Posterior vena cava (tissue), 2 donors: Measurements from ENCODE around the gene COL25A1. TPM values are rescaled to one million over a fixed set of nuclear protein-coding genes. Genes with fewer than 3 reads are reported as not detected.
"Not testable (repeated sequence)": the region's sequence is repeated elsewhere in the genome, so short reads cannot be mapped to it uniquely, and the experiment has no call there.

Experiments used
- DNase-seq: peaks from one replicate; pipeline ENCODE4 v3.0.0-alpha.2; 2020; ENCODE audit warnings: low spot score
- intact Hi-C, 2 donors: fragments of 100-400 bp; cut with DNase I; formaldehyde crosslinking; loops; one replicate each; pipeline versions ENCODE4 v1.14.1 to v1.14.2; 2022 to 2023
- total RNA-seq, 2 donors: library from RNA; stranded (reverse); fragmentation: NEBNext Ultra II Directional; extraction: Animal tissue kit (Norgen Biotek cat#: 25700); gene quantifications; one replicate each; pipeline ENCODE4 v1.2.1, GENCODE V29; 2021
- donor health status: DM: yes; HTN: yes; CAD: no.
- donor health status: DM: yes; HTN: yes; CAD: no.

Gene COL25A1
- total RNA-seq, 2 donors from 2014 or later = 1.0 to 1.1 TPM

GRCh38 chr4:108903464-108904221, 398.8 kb downstream of the COL25A1 start:
- intact Hi-C loops = no loop called here
- no peak for DNase-seq

- DNase-seq = no peak
- intact Hi-C loops = no loop called here
Observed at GRCh38 chr4:108902769-108903168, 399.7 kb downstream of the COL25A1 start.

DNA sequence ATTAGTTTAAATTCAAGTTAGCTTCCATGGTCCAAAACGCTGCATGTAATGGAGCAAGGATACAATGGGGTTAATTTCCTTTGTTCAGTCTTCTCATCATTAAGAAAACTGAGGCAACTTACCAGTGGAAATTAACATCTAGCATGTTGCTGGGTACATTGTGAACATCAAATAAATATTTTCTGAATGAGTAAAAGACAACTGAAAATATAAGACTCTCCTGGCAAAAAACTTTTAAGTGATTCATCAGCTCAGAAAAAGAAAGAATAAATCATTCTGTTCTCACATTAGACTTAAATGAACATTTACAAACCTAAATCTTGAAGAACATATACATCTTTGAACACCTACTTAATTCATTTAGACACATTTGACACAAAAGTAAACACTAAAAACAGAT, 401.2 kb downstream of the COL25A1 start:
- DNase-seq = no peak
- intact Hi-C loops = no loop called here

DNA sequence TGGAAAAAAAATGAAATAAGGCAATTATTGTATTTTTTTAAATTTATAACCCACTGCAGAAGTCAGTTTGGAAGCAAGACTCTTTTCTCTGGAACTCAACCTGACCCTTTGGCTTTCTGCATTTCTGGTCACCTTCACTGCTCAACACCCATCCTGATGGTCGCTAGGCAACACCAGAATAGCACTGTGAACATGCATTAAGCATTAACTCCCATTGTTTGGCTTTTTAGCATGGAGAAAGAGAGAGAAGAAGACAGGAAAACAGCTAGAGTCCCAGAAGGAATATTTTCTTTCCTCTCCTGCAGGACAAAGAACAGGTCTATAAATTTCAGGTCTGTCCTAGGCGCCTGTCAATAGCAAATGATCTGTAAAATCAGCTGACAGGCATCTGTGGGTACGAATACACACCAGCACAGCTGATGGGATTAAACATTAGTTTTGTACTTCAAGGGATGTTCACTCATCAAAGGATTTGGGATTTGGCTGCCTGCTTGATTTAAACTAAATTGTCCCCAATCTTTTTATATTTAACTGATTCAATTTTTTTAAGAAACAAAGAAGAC, 402.4 kb downstream of the COL25A1 start:
- no peak for DNase-seq

DNA sequence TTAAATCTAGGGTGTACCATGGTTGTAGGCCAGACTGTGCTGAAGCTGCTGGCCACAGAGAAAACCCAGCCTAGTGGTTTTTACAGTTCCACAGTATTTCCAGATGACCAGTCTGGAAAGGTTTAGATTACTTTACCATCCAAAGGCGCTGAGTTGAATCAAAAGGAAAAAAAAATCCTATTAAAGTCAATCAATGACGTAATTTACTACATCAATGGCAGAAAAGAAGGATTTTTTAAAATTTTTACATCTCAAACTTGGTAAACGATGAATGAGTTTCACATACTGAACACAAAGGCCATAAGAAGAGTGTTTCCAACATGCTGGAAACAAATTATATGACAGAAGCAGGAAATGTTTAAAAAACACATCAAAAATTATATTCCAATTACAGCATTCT, 409.0 kb downstream of the COL25A1 start:
- intact Hi-C loops = no loop called here
- no peak for DNase-seq

More for the DNA sequence above, 402.4 kb downstream of the COL25A1 start:
- intact Hi-C loops = no loop called here

- intact Hi-C loops = no loop called here
- DNase-seq = no peak
Observed at GRCh38 chr4:108891896-108892590, 410.4 kb downstream of the COL25A1 start.

GRCh38 chr4:108890484-108890881, 412.0 kb downstream of the COL25A1 start:
- DNase-seq = no peak
- intact Hi-C loops = no loop called here

DNA sequence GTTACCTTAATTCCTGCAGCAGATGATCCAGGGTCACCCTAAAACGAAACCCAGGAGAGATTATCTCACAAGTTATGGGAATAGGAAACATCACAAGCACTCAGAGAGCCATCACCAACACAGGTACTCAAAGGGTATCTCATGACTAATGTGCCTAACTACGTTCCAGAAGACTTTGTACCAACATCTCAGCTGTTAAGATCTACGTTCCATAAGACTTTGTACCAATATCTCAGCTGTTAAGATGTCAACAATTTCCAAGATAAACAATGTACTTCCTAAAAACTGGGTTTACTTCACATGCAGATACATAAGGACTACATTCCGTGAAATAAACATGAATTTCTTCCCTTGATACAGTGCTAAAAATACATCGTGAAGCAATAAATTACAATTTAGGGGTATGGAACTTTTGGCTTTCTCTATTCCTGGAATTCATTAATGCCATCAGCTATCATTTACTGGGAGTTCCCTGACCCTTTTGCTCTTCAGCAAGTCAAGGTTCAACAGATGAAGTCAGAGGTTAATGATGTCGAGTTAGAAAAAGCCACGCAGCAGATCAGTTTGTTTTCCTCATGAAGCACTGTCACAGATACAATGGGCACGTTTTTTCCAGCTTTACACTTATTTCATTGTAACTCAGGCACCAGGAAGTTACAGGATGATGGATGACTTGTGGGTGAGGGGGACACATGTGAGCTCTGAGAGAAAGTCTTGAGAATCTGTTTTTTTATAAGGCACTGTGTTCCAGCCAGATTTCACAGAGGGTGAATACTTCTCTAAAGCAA, 412.6 kb downstream of the COL25A1 start:
- intact Hi-C loops = no loop called here
- DNase-seq = no peak

DNA sequence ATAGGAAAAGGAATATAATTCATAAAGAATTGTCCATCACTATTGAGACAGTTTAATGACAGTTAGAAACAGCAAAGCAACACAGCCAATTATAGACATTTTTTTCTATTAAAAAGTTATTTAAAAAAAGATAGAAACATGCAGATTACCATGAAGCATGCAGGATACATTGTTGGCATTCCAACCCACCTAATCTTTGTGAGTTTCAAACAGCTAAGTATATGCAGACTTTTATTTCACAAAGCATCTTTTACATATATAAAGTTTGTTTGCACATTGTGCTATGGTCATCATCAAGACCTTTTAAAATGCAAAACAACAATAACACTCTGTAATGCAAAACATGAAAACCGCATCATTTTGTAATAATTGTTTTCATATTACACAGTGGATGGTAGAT, 413.7 kb downstream of the COL25A1 start:
- no peak for DNase-seq
- intact Hi-C loops = no loop called here

GRCh38 chr4:108887034-108887433, 415.4 kb downstream of the COL25A1 start:
- no peak for DNase-seq
- intact Hi-C loops = no loop called here

GRCh38 chr4:108885211-108885610, 417.2 kb downstream of the COL25A1 start:
- DNase-seq = no peak

GRCh38 chr4:108884596-108884995, 417.9 kb downstream of the COL25A1 start:
- no peak for DNase-seq
- intact Hi-C loops = loop anchor here in 1 of 2 donors (5.0 kb wide), 1 partner anchor 1818 kb away; no protein-coding TSS in a partner anchor

More at GRCh38 chr4:108885211-108885610, 417.2 kb downstream of the COL25A1 start:
- intact Hi-C loops = no loop called here

GRCh38 chr4:108881986-108882385, 420.5 kb downstream of the COL25A1 start:
- intact Hi-C loops = loop anchor here in 1 of 2 donors (5.0 kb wide), 1 partner anchor 1820 kb away; no protein-coding TSS in a partner anchor
- DNase-seq = no peak

GRCh38 chr4:108881190-108881589, 421.3 kb downstream of the COL25A1 start:
- intact Hi-C loops = loop anchor here in 1 of 2 donors (5.0 kb wide), 1 partner anchor 1821 kb away; no protein-coding TSS in a partner anchor
- DNase-seq = no peak

GRCh38 chr4:108878806-108879205, 423.7 kb downstream of the COL25A1 start:
- DNase-seq = no peak
- intact Hi-C loops = no loop called here

DNA sequence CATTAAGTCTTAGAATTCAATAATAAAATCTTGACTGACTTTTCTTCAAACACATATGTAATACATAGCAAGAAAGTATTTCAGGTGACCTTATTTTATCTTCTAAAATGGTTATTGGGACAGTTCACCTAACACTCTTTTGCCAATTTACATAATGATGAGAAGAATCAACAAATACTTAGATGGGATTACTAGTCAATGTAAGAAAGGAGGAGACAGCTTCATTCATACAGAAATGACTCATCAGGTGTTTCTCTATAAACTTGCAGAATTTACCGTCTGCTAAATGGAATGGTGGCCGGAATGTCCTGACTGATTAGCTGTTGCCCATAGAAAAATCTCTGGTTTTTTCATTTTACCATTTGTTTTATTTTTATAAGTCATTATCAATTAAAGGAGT, 424.6 kb downstream of the COL25A1 start:
- intact Hi-C loops = no loop called here
- DNase-seq = no peak

DNA sequence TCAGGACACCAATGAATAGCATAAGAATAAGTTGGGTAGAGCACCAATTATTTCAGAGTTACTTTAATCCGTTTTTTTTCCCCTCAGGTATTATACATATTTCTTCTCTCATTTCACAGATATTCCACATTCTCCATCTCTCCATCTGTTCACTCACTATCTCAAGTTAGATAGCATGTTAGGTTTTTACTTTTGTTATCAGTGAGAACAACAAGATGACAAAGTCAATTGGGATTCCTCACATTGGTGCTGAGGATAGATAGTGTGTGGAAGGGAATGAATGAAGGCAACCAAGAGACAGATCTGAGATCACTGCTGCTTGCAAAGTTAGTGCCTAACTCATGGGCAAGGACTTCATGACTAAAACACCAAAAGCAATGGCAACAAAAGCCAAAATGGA, 427.7 kb downstream of the COL25A1 start:
- DNase-seq = no peak
- intact Hi-C loops = no loop called here

- intact Hi-C loops, DNase-seq: not testable (repeated sequence)
Observed at GRCh38 chr4:108869970-108870369, 432.5 kb downstream of the COL25A1 start.

- intact Hi-C loops = no loop called here
- DNase-seq = no peak
Observed at GRCh38 chr4:108868606-108869227, 433.7 kb downstream of the COL25A1 start.
